ENCODE data around the gene RAD23A. TPM values are rescaled to one million over a fixed set of nuclear protein-coding genes. Genes with fewer than 3 reads are reported as not detected.

RAD23A gene
- total and polyA plus RNA-seq, 2 experiments from 2014 or later: 65.8 to 130 TPM

DNA sequence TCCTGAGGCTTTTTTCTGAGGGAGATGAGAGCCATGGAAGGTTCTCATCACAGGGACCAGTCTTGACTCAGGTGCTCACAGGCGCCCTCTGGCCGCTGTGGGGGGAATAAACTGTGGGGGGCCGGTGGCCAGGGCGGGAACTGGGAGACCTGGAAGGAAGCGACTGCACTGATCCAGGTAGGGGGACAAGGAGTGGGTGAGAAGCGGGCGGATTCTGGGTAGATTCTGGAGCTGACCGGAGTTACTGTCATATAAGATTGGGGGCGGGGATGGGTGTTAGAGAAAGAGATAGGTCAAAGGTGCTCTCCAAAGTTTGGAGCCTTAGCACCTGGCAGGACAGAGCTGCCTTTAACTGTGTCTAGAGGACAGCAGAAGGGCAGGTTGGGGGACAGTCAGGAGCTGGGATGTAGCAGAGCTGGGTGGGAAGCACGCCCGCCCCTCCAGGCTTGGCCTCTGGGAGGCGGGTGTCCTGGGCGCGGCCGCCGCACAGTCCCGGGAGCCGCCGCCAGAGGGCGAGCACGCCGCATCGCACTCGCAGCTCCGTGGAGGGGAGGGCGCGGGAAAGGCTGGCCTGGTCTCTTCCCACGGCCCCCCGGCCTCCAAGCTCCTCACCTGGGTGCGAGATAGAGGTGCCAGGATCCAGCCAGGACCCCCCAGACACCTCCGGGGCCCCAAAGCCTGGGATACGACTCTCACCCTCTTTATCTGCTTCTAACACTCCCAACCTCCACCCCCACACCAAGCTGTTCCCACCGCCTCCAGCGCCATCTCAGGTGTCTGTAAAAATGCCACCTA, 19.6 kb downstream of the RAD23A start:
- Histone ChIP-seq H3K27ac (no peak overlapping the region), H3K4me1 (ENCODE audit: insufficient read depth) (no peaks in the 10 kb centered on the region), H3K36me3 (replicated peaks; ENCODE audit: insufficient read depth, low read depth) (no peaks in the 10 kb centered on the region), H4K20me1 (ENCODE audit: insufficient read depth, poor library complexity, severe bottlenecking) (no peaks in the 10 kb centered on the region), H3K9me2 (replicated peaks; ENCODE audit: insufficient read depth) (no peaks in the 10 kb centered on the region), H3K79me2 (no peaks in the 10 kb centered on the region), H2AFZ (peak overlapping the region; percentile 90), H3K9me3 (ENCODE audit: low read depth) (no peaks in the 10 kb centered on the region), H3K4me2 (peak overlapping the region; percentile 99), H3K27me3 (no peaks in the 10 kb centered on the region), H3K4me3 (peak overlapping the region; percentile 54)
- WGBS (ENCODE audit: low lambda C conversion rate, missing lambda C conversion rate): 4% methylated on average over 33 of the region's 34 CpGs
- peak; percentile 85 for DNase-seq (ENCODE audit: low spot score)
- TF ChIP-seq, protein P1, sequence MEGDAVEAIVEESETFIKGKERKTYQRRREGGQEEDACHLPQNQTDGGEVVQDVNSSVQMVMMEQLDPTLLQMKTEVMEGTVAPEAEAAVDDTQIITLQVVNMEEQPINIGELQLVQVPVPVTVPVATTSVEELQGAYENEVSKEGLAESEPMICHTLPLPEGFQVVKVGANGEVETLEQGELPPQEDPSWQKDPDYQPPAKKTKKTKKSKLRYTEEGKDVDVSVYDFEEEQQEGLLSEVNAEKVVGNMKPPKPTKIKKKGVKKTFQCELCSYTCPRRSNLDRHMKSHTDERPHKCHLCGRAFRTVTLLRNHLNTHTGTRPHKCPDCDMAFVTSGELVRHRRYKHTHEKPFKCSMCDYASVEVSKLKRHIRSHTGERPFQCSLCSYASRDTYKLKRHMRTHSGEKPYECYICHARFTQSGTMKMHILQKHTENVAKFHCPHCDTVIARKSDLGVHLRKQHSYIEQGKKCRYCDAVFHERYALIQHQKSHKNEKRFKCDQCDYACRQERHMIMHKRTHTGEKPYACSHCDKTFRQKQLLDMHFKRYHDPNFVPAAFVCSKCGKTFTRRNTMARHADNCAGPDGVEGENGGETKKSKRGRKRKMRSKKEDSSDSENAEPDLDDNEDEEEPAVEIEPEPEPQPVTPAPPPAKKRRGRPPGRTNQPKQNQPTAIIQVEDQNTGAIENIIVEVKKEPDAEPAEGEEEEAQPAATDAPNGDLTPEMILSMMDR (IDR thresholded peaks at IDR 0.05; ENCODE audit: poor library complexity): peak; percentile 73
- no peak for TF ChIP-seq EZH2 (IDR thresholded peaks at IDR 0.05; ENCODE audit: borderline replicate concordance)

GRCh38 chr19:12965812-12966135, 20.1 kb downstream of the RAD23A start:
- Histone ChIP-seq H2AFZ (peak overlapping the region; percentile 90), H3K9me3 (ENCODE audit: low read depth) (no peaks in the 10 kb centered on the region), H3K27me3 (no peaks in the 10 kb centered on the region), H3K4me3 (no peak overlapping the region), H3K9me2 (replicated peaks; ENCODE audit: insufficient read depth) (no peaks in the 10 kb centered on the region), H3K36me3 (replicated peaks; ENCODE audit: insufficient read depth, low read depth) (no peaks in the 10 kb centered on the region), H3K79me2 (no peaks in the 10 kb centered on the region), H4K20me1 (ENCODE audit: insufficient read depth, poor library complexity, severe bottlenecking) (no peaks in the 10 kb centered on the region), H3K4me2 (peak overlapping the region; percentile 99), H3K4me1 (ENCODE audit: insufficient read depth) (no peaks in the 10 kb centered on the region), H3K27ac (no peak overlapping the region)
- WGBS (ENCODE audit: low lambda C conversion rate, missing lambda C conversion rate): 56% methylated on average over 8 of the region's 8 CpGs
- no peak for DNase-seq (ENCODE audit: low spot score)
- TF ChIP-seq, protein P1 (IDR thresholded peaks at IDR 0.05; ENCODE audit: poor library complexity): no peak
- TF ChIP-seq EZH2phosphoT487 (IDR thresholded peaks at IDR 0.05; ENCODE audit: low read depth, severe bottlenecking, unreplicated experiment): no peak
- no peak for TF ChIP-seq EZH2 (IDR thresholded peaks at IDR 0.05; ENCODE audit: borderline replicate concordance)

DNA sequence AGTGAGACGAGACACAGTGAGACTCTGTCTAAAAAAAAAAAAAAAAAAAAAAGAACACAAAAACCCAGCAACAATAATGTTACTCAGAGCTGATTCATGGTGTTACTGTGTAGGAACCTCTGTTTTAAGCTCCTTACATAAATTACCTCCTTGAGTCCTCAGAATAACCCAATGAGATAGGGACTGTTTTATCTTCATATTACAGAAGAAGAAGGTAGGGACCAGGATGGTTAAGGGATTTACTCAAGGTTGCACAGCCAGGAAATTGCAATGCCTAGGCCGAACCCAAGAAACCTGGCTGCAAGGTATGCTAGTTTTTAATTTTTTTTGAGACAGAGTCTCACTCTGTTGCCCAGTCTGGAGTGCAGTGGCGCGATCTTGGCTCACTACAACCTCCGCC, 22.2 kb downstream of the RAD23A start:
- no peak overlapping the region for H2AFZ ChIP-seq
- no peaks in the 10 kb centered on the region for H3K4me1 ChIP-seq (ENCODE audit: insufficient read depth)
- TF ChIP-seq, protein P1 (IDR thresholded peaks at IDR 0.05; ENCODE audit: poor library complexity): no peak
- TF ChIP-seq EZH2phosphoT487 (IDR thresholded peaks at IDR 0.05; ENCODE audit: low read depth, severe bottlenecking, unreplicated experiment) (no peak), EZH2 (IDR thresholded peaks at IDR 0.05; ENCODE audit: borderline replicate concordance) (no peak)
- H3K9me2 ChIP-seq (replicated peaks; ENCODE audit: insufficient read depth): no peaks in the 10 kb centered on the region
- 96% methylated on average over 5 of the region's 5 CpGs for WGBS (ENCODE audit: low lambda C conversion rate, missing lambda C conversion rate)
- no peaks in the 10 kb centered on the region for H3K36me3 ChIP-seq (replicated peaks; ENCODE audit: insufficient read depth, low read depth)
- no peak for DNase-seq (ENCODE audit: low spot score)
- no peak overlapping the region for H3K4me2 ChIP-seq
- H3K27ac ChIP-seq: no peak overlapping the region
- no peaks in the 10 kb centered on the region for H3K9me3 ChIP-seq (ENCODE audit: low read depth)
- no peaks in the 10 kb centered on the region for H3K27me3 ChIP-seq
- no peaks in the 10 kb centered on the region for H3K79me2 ChIP-seq
- H3K4me3 ChIP-seq: no peak overlapping the region
- H4K20me1 ChIP-seq (ENCODE audit: insufficient read depth, poor library complexity, severe bottlenecking): no peaks in the 10 kb centered on the region

All from hepatocyte (in vitro differentiated cells).